Endothelial cell of umbilical vein (primary cell): Measurements from ENCODE around the gene LCN15. TPM values are rescaled to one million over a fixed set of nuclear protein-coding genes. Genes with fewer than 3 reads are reported as not detected.

Experiments used
- BruUV-seq: library from RNA; stranded (reverse); fragments of 400-500 nt; replicated peaks from 2 replicates; lab custom pipeline; 2021; lab: Mats Ljungman, UMichigan
- CTCF ChIA-PET: fragments of 300-600, 350-600 bp; sonication (Branson Sonifier 250); formaldehyde crosslinking; loops from one replicate; lab custom pipeline; 2021; ENCODE audit warnings: antibody characterized with exemption, inconsistent platforms; lab: Charles Lee
- POLR2A ChIA-PET: fragments of 300-600, 350-600 bp; sonication (Branson Sonifier 250); formaldehyde crosslinking; loops from one replicate; lab custom pipeline; 2021; ENCODE audit warnings: antibody characterized with exemption, inconsistent platforms; lab: Charles Lee
- DNase-seq: peaks from one replicate; pipeline ENCODE4 v3.0.0-alpha.2; 2011; ENCODE audit warnings: low read depth, low spot score
- FAIRE-seq: peaks from 2 replicates; lab custom pipeline; 2011; peaks lifted over from hg19 to GRCh38; lab: Jason Lieb, UNC
- H2AFZ ChIP-seq: 2 replicates; pipeline ENCODE4 v1.6.0; 2012; ENCODE audit warnings: low read depth, low read length, control low read depth, inconsistent platforms
- H3K27ac ChIP-seq: 2 replicates; pipeline ENCODE4 v1.5.1; 2011; ENCODE audit warnings: low read depth, mild to moderate bottlenecking, control low read depth, low read length, moderate library complexity; ENCODE audit not compliant: insufficient read depth
- H3K27me3 ChIP-seq, 2 experiments: 2 replicates each; pipeline versions ENCODE4 v1.6.0 to v1.6.1; 2011; ENCODE audit warnings: low read length in 2 of 2, mixed read lengths in 1 of 2; ENCODE audit not compliant: control insufficient read depth in 2 of 2, insufficient read depth in 2 of 2
- H3K36me3 ChIP-seq, 2 experiments: 2 replicates in 1 of 2; 3 replicates in 1 of 2; pipeline ENCODE4 v1.5.1; 2011; ENCODE audit warnings: low read length in 2 of 2, mild to moderate bottlenecking in 1 of 2, moderate library complexity in 1 of 2; ENCODE audit not compliant: control insufficient read depth in 2 of 2, insufficient read depth in 2 of 2; ENCODE audit errors: extremely low read depth in 1 of 2
- H3K4me1 ChIP-seq: 3 replicates; pipeline ENCODE4 v1.5.1; 2011; ENCODE audit warnings: mild to moderate bottlenecking, low read length; ENCODE audit not compliant: control insufficient read depth, insufficient read depth; ENCODE audit errors: extremely low read depth
- H3K4me2 ChIP-seq: 2 replicates; pipeline ENCODE4 v1.6.1; 2011; ENCODE audit warnings: low read length, control low read depth, mixed read lengths; ENCODE audit not compliant: insufficient read depth
- H3K4me3 ChIP-seq, 3 experiments: fragments of 200-600 bp in 1 of 3; sonication (generic), shearing (Covaris generic) in 1 of 3; replicated peaks in 1 of 3; 2 replicates each; pipeline ENCODE4 v1.5.1; 2011 to 2016; ENCODE audit warnings: control low read depth in 3 of 3, low read length in 3 of 3, mild to moderate bottlenecking in 2 of 3, inconsistent platforms in 1 of 3, low read depth in 1 of 3, moderate library complexity in 1 of 3; ENCODE audit not compliant: insufficient read depth in 1 of 3
- H3K79me2 ChIP-seq: 2 replicates; pipeline ENCODE4 v1.6.0; 2012; ENCODE audit warnings: low read length, inconsistent platforms; ENCODE audit not compliant: control insufficient read depth, insufficient read depth
- H3K9ac ChIP-seq: replicated peaks from 2 replicates; pipeline ENCODE3; 2011; ENCODE audit warnings: low read length, control low read depth; ENCODE audit not compliant: insufficient read depth; ENCODE audit errors: extremely low read depth
- H3K9me1 ChIP-seq: replicated peaks from 3 replicates; pipeline ENCODE4 v1.6.0; 2011; ENCODE audit warnings: mild to moderate bottlenecking, low read length; ENCODE audit not compliant: control insufficient read depth, insufficient read depth; ENCODE audit errors: extremely low read depth
- H3K9me3 ChIP-seq: replicated peaks from 2 replicates; pipeline ENCODE4 v1.5.1; 2012; ENCODE audit warnings: low read length, inconsistent platforms; ENCODE audit not compliant: control insufficient read depth, insufficient read depth
- H4K20me1 ChIP-seq: replicated peaks from 2 replicates; pipeline ENCODE3; 2011; ENCODE audit warnings: mild to moderate bottlenecking, low read length; ENCODE audit not compliant: control insufficient read depth, insufficient read depth; ENCODE audit errors: extremely low read depth
- EZH2 ChIP-seq: IDR thresholded peaks from 2 replicates; pipeline ENCODE4 v1.6.1; 2012; ENCODE audit warnings: borderline replicate concordance, low read depth, mild to moderate bottlenecking, moderate library complexity, low read length, inconsistent platforms; ENCODE audit not compliant: severe bottlenecking
- FOS ChIP-seq: IDR thresholded peaks from 2 replicates; pipeline ENCODE4 v1.6.1; 2011; ENCODE audit warnings: mild to moderate bottlenecking, low read length, moderate library complexity, borderline replicate concordance; ENCODE audit not compliant: insufficient read depth
- GATA2 ChIP-seq: IDR thresholded peaks from 2 replicates; pipeline ENCODE4 v1.7.0; 2011; ENCODE audit warnings: low read depth, mild to moderate bottlenecking, moderate library complexity, mixed read lengths, low read length; ENCODE audit not compliant: insufficient read length, insufficient read depth
- JUN ChIP-seq: IDR thresholded peaks from 2 replicates; pipeline ENCODE4 v1.6.1; 2011; ENCODE audit warnings: borderline replicate concordance, low read depth; ENCODE audit not compliant: insufficient read length, insufficient read depth
- MYC ChIP-seq: IDR thresholded peaks from one replicate; pipeline ENCODE4 v1.6.1; 2011; ENCODE audit warnings: mild to moderate bottlenecking, low read depth, low read length
- POLR2A ChIP-seq: IDR thresholded peaks from 2 replicates; pipeline ENCODE4 v1.6.1; 2012; ENCODE audit warnings: low read depth, mild to moderate bottlenecking, control low read depth, low read length
- POLR2AphosphoS5 ChIP-seq: IDR thresholded peaks from 2 replicates; pipeline ENCODE4 v1.6.1; 2012; ENCODE audit warnings: low read depth, mild to moderate bottlenecking, control low read depth, low read length, moderate library complexity; ENCODE audit not compliant: insufficient read depth
- dilution Hi-C: fragments of 300-500 bp; cut with MboI; formaldehyde crosslinking; loops from one replicate; pipeline ENCODE4 v1.15.0; 2019; ENCODE audit warnings: low sequenced_read_pairs; ENCODE audit not compliant: extremely low pct_ligation_motif_present
- intact Hi-C: fragments of 100-400 bp; cut with micrococcal nuclease; formaldehyde crosslinking; loops from one replicate; pipeline ENCODE4 v1.10.0; 2022
- polyA plus RNA-seq, 4 experiments: library from polyadenylated mRNA; depleted of rRNA in 3 of 4; stranded (reverse) in 3 of 4; unstranded in 1 of 4; fragments of >200 nt; gene quantifications; 2 replicates each; pipeline versions ENCODE4 v1.2.1 to v1.2.3, GENCODE V29; 2011 to 2012; ENCODE audit warnings: missing spikeins in 1 of 4
- total RNA-seq: library from RNA; stranded (reverse); gene quantifications from 2 replicates; pipeline ENCODE4 v1.2.3, GENCODE V29; 2021
- TF ChIP-seq, protein P1 (sequence below), 2 donors: IDR thresholded peaks; 1 replicate in 1 of 2; 2 replicates in 1 of 2; pipeline ENCODE4 v1.5.1; 2011; ENCODE audit warnings: low read length in 2 of 2, mild to moderate bottlenecking in 2 of 2, moderate library complexity in 2 of 2, control low read depth in 1 of 2, inconsistent platforms in 1 of 2, low read depth in 1 of 2; ENCODE audit not compliant: insufficient read depth in 1 of 2; ENCODE audit errors: extremely low read depth in 1 of 2
- TF ChIP-seq, protein P2 (sequence below): IDR thresholded peaks from 2 replicates; pipeline ENCODE4 v1.6.1; 2011; ENCODE audit not compliant: insufficient read depth, insufficient read length

The LCN15 gene
- total and polyA plus RNA-seq, 2 donors (not counting 3 experiments of a cell fraction or from before 2014, with no cell fraction given): not detected

DNA sequence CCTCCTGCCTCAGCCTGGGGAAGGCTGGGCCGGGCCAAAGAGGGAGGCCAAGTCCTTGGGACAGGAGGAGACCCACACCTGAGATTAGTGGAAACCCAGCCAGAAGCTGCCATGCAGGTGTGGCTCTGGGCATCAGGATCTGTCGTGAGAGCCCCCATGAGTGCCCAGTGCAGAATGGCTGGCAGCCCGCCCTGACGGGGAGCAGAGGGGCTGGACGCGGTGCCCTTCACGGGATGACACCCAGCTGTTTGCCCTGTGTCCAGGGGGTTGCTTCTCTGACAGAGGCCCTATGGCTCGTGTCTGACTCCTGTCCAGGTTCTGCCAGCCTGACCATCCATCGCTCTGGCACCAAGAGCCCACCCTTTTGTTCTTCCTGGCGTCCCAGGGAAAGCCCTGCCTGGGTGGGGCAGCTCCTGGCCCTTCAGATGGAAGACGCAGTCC lies 43.4 kb downstream of the LCN15 start:
- peak overlapping the region; percentile 27 for H3K9ac ChIP-seq
- H3K9me1 ChIP-seq: no peaks in the 10 kb centered on the region
- H3K79me2 ChIP-seq: peaks cover 69% of the 10 kb centered on the region
- FAIRE-seq (no peak), DNase-seq (no peak)
- peak overlapping the region; percentile 66 for H3K27ac ChIP-seq
- no peak overlapping the region for H2AFZ ChIP-seq
- no peak overlapping the region for H3K4me3 ChIP-seq
- H3K9me3 ChIP-seq: no peaks in the 10 kb centered on the region
- ChIA-PET CTCF (interaction anchor here (1.4 kb wide), 1 partner anchor 27 kb away, joined by 3 read pairs; no protein-coding TSS in a partner anchor), POLR2A (interaction anchor here (0.5 to 3.6 kb wide), 3 partner anchors 7 to 83 kb away, joined by 3 to 20 read pairs (median 3); no protein-coding TSS in a partner anchor)
- no TSS peak for BruUV-seq
- H3K27me3 ChIP-seq: no peaks in the 10 kb centered on the region
- intact Hi-C loops: loop anchor here (1.0 kb wide), 1 partner anchor 8 kb away; no protein-coding TSS in a partner anchor
- peaks cover 63% of the 10 kb centered on the region for H3K4me1 ChIP-seq
- no peaks in the 10 kb centered on the region for H4K20me1 ChIP-seq
- H3K4me2 ChIP-seq: no peak overlapping the region
- TF ChIP-seq, protein P1, sequence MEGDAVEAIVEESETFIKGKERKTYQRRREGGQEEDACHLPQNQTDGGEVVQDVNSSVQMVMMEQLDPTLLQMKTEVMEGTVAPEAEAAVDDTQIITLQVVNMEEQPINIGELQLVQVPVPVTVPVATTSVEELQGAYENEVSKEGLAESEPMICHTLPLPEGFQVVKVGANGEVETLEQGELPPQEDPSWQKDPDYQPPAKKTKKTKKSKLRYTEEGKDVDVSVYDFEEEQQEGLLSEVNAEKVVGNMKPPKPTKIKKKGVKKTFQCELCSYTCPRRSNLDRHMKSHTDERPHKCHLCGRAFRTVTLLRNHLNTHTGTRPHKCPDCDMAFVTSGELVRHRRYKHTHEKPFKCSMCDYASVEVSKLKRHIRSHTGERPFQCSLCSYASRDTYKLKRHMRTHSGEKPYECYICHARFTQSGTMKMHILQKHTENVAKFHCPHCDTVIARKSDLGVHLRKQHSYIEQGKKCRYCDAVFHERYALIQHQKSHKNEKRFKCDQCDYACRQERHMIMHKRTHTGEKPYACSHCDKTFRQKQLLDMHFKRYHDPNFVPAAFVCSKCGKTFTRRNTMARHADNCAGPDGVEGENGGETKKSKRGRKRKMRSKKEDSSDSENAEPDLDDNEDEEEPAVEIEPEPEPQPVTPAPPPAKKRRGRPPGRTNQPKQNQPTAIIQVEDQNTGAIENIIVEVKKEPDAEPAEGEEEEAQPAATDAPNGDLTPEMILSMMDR (IDR thresholded peaks at IDR 0.05; ENCODE audit: extremely low read depth in 1 of 2, insufficient read depth in 1 of 2, low read depth in 1 of 2, low read length in 2 of 2): no peak
- TF ChIP-seq, protein P2, sequence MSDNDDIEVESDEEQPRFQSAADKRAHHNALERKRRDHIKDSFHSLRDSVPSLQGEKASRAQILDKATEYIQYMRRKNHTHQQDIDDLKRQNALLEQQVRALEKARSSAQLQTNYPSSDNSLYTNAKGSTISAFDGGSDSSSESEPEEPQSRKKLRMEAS: no peak
- TF ChIP-seq MYC (no peak), POLR2A (no peak), POLR2AphosphoS5 (no peak), JUN (no peak), FOS (no peak), GATA2 (no peak), EZH2 (no peak)
- dilution Hi-C loops: no loop called here
- H3K36me3 ChIP-seq: peaks cover 12 to 37% of the 10 kb centered on the region in 2 experiments
